Stomach (tissue), 4 donors: ENCODE measurements around the gene FBXO41.

Experiments
- EP300 ChIP-seq: sonication (generic); formaldehyde crosslinking; IDR thresholded peaks from one replicate; pipeline ENCODE4 v1.6.1; 2017; ENCODE audit warnings: antibody characterized with exemption
- POLR2A ChIP-seq, 4 donors: fragments of 450-650 bp; IDR thresholded peaks; one replicate each; pipeline ENCODE4 v1.6.1; 2016; ENCODE audit warnings: antibody characterized with exemption in 4 of 4, control low read depth in 2 of 4, mild to moderate bottlenecking in 1 of 4, moderate library complexity in 1 of 4
- POLR2AphosphoS5 ChIP-seq, 3 donors: sonication (generic); formaldehyde crosslinking; IDR thresholded peaks; one replicate each; pipeline ENCODE4 v1.6.1; 2016; ENCODE audit warnings: antibody characterized with exemption in 3 of 3
- TF ChIP-seq, protein P1 (sequence below), 7 experiments: fragments of 450-650 bp in 4 of 7; fragments of 200-600 bp in 3 of 7; sonication (generic) in 3 of 7; IDR thresholded peaks; one replicate each; pipeline ENCODE4 v1.5.1; 2016 to 2019; ENCODE audit warnings: antibody characterized with exemption in 7 of 7, control low read depth in 2 of 7, mild to moderate bottlenecking in 1 of 7

DNA sequence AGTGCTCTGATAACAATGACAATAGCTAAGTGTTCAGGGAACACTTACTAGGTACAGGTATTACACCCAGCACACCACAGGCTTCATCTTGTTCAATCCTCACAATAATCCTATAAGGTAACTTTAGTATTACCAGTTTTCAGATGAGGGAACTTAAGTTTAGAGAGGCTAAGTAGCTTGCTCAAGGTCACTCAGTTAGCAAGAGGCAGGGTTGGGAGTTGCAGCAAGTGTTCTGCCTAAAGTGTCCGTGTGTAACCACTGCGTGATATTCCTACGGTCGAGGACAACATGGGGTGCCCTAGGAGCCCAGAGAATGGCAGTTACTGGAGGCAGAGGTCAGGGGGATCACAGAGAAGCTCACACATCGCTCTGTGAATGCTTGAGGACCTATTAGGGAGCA, 39.3 kb upstream of the FBXO41 start:
- TF ChIP-seq, protein P1, sequence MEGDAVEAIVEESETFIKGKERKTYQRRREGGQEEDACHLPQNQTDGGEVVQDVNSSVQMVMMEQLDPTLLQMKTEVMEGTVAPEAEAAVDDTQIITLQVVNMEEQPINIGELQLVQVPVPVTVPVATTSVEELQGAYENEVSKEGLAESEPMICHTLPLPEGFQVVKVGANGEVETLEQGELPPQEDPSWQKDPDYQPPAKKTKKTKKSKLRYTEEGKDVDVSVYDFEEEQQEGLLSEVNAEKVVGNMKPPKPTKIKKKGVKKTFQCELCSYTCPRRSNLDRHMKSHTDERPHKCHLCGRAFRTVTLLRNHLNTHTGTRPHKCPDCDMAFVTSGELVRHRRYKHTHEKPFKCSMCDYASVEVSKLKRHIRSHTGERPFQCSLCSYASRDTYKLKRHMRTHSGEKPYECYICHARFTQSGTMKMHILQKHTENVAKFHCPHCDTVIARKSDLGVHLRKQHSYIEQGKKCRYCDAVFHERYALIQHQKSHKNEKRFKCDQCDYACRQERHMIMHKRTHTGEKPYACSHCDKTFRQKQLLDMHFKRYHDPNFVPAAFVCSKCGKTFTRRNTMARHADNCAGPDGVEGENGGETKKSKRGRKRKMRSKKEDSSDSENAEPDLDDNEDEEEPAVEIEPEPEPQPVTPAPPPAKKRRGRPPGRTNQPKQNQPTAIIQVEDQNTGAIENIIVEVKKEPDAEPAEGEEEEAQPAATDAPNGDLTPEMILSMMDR (IDR thresholded peaks at IDR 0.05), result no peak
- TF ChIP-seq POLR2A (IDR thresholded peaks at IDR 0.05) (no peak), EP300 (no peak), POLR2AphosphoS5 (IDR thresholded peaks at IDR 0.05) (no peak)
